MM.1S (cell line): ENCODE results near the gene CACNA1E.

Source experiments
- CTCF ChIP-seq: fragments of 300-600 bp; sonication (generic); IDR thresholded peaks from 2 replicates; pipeline ENCODE4 v1.5.1; 2016; ENCODE audit warnings: antibody characterized with exemption, low read length, mixed read lengths
- EZH2 ChIP-seq: fragments of 300-600 bp; sonication (generic); optimal IDR thresholded peaks from 2 replicates; pipeline ENCODE3; 2017; ENCODE audit warnings: low read depth, mild to moderate bottlenecking, antibody characterized with exemption, low read length, mixed read lengths
- EZH2phosphoT487 ChIP-seq: fragments of 300-600 bp; sonication (generic); IDR thresholded peaks from 2 replicates; pipeline ENCODE4 v1.6.1; 2018; ENCODE audit warnings: antibody characterized with exemption, low read length

GRCh38 chr1:181704546-181704945 lies 221.2 kb downstream of the CACNA1E start:
- TF ChIP-seq EZH2phosphoT487 (no peak), EZH2 (no peak), CTCF (no peak)
